KOPT-K1 (cell line): ENCODE data around the gene ACTR3C.

ENCODE experiments used
- H3K27ac ChIP-seq: fragments of 200-600 bp; sonication (generic); 2 replicates; pipeline ENCODE4 v1.5.1; 2016; ENCODE audit warnings: antibody characterized with exemption, mild to moderate bottlenecking, low read depth, low read length; ENCODE audit not compliant: poor library complexity, severe bottlenecking
- H3K36me3 ChIP-seq: fragments of 200-600 bp; sonication (generic); 2 replicates; pipeline ENCODE4 v1.5.1; 2017; ENCODE audit warnings: antibody characterized with exemption, mild to moderate bottlenecking, low read length, moderate library complexity; ENCODE audit not compliant: insufficient read depth
- H3K9me3 ChIP-seq: fragments of 200-600 bp; sonication (generic); 2 replicates; pipeline ENCODE4 v1.5.1; 2017; ENCODE audit warnings: antibody characterized with exemption, low read length, mild to moderate bottlenecking; ENCODE audit not compliant: insufficient read depth, poor library complexity, severe bottlenecking

Gene ACTR3C

GRCh38 chr7:150344299-150344698 lies 21.0 kb upstream of the ACTR3C start:
- Histone ChIP-seq H3K9me3 (peaks cover 9% of the 10 kb centered on the region), H3K36me3 (peaks cover 26% of the 10 kb centered on the region), H3K27ac (no peak overlapping the region)

- peaks cover 37% of the 10 kb centered on the region for H3K36me3 ChIP-seq
- H3K27ac ChIP-seq, result no peak overlapping the region
- H3K9me3 ChIP-seq, result peaks cover 9% of the 10 kb centered on the region
Measured at GRCh38 chr7:150343225-150343624, 19.9 kb upstream of the ACTR3C start.

DNA sequence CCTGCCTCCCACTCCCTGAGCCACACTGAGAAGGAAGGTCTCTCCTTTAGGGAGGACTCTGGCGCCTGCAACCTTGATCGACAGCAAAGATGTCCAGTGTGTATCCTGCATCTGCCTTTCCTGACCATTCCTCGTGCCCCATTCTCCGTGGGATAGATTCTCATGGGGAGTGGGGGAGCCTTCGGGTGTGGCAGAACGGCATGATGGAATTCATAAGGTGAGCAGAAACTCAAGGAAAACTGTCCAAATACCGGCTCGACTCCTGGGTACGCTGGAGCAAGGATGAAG lies 18.7 kb upstream of the ACTR3C start:
- Histone ChIP-seq H3K27ac (no peak overlapping the region), H3K36me3 (peaks cover 49% of the 10 kb centered on the region), H3K9me3 (peaks cover 9% of the 10 kb centered on the region)

DNA sequence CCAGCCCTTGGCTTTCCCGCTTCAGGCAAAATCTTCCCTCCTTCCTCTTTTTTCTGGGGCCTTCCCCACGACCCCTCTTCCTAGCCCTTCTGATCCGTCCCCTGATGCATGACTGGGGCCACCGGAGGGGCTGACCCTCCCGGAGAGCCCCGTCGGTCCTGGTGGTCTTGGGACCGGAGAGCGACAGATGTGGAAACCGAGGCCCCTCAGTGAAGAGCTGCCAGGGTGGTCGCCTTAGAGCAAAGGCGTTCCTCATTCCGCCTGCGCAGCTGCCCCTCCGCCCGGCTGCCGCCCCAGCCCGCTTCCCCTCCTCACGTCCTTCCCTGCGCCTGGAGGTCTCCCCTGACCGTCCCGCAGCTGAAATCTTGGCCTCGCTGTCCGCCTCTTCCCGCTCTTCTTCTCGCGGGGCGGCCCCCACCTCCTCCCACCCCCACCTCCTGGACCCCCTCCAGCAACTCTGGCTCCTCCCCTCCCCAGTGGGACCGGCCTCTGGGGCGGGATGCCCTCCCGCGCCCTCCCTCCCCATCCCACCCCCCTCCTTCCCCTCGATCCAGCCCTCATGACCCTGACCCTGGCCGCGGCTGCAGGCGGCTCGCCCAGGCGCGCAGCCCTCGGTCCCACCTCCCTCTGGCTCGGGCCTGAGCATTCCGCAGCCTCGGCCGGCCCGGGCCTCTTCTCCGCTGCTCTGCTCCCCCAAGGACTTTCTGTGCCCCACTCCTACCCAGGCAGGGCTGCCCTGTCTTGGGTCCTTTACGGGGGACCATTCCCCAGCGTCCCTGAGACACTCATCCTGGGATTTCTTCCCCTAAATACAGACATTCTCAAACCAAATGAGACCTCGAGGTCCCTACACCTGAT lies 18.1 kb upstream of the ACTR3C start, which contains the start of gene RARRES2:
Gene RARRES2, minus strand, starts transcription at position 367 of the 858 bp plus-strand sequence. CDS start 1,020 bp downstream, outside the sequence.
- Histone ChIP-seq H3K9me3 (peaks cover 9% of the 10 kb centered on the region), H3K36me3 (peaks cover 54% of the 10 kb centered on the region), H3K27ac (no peak within 1 kb of the TSS)

DNA sequence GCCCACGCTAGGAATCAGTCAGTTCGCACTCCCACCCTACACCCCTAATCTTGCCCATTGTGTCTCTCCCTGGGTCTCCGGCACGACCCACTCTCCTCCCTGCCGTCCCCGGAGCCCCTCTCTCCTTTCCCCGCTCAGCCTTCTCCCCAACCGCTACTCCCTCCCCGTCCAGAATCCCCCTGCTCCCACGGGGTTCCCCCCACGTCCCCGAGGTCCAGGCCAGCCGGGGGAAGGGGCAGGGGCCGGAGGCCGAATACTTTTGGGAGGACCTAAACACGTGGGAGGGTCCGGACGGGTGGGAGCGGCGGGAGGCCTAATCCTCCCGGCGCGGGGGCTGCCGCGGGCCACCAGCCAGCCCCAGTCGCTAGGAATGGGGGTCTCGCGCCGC lies 17.5 kb upstream of the ACTR3C start:
- peaks cover 9% of the 10 kb centered on the region for H3K9me3 ChIP-seq
- no peak overlapping the region for H3K27ac ChIP-seq
- H3K36me3 ChIP-seq, result peaks cover 61% of the 10 kb centered on the region

GRCh38 chr7:150340024-150340749 lies 16.8 kb upstream of the ACTR3C start:
- Histone ChIP-seq H3K36me3 (peaks cover 67% of the 10 kb centered on the region), H3K27ac (no peak overlapping the region), H3K9me3 (peaks cover 9% of the 10 kb centered on the region)

DNA sequence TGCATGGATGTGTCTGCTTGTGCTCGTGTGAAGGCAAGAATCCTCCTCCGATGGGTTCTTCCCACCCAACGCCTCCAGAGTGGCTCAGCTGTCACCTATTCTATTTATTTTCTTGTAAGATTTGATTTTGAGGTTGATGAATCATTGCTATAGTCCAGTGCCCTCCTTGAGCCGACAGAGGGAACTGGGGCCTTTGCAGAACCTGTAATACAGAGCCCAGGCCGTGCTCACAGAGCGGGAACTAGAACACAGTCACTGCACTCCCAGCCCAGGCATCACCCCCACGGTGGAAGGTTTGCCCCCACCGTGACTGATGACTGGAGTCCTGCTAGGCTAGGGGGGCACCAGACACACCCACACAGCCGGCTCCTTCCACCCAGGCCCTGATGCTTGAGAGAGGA lies 16.1 kb upstream of the ACTR3C start:
- Histone ChIP-seq H3K27ac (no peak overlapping the region), H3K36me3 (peaks cover 65% of the 10 kb centered on the region), H3K9me3 (peaks cover 9% of the 10 kb centered on the region)

- Histone ChIP-seq H3K36me3 (peaks cover 62% of the 10 kb centered on the region), H3K27ac (no peak overlapping the region), H3K9me3 (no peaks in the 10 kb centered on the region)
Measured at GRCh38 chr7:150338166-150338829, 15.0 kb upstream of the ACTR3C start.

DNA sequence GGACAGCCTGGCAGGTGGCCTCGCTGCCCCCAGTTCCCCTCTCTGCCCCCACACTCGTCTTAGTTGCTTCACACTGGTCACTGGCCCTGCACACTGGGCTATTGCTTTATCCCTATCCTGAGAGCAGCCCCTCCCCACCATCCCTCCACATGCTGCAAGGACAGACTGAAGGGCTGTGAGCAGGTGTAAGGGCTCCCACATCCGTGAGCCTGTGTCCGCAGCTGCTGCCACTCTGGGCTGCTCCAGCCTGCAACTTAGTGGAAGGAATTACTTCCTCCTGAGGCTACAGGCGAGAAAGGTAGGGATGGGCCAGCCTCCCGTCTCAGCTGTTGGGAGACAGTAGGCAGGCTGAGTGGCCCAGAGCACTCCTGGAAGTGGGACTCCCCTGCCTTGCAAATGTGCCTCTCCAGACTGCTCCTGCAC lies 14.3 kb upstream of the ACTR3C start:
- Histone ChIP-seq H3K27ac (no peak overlapping the region), H3K9me3 (no peaks in the 10 kb centered on the region), H3K36me3 (peaks cover 69% of the 10 kb centered on the region)

DNA sequence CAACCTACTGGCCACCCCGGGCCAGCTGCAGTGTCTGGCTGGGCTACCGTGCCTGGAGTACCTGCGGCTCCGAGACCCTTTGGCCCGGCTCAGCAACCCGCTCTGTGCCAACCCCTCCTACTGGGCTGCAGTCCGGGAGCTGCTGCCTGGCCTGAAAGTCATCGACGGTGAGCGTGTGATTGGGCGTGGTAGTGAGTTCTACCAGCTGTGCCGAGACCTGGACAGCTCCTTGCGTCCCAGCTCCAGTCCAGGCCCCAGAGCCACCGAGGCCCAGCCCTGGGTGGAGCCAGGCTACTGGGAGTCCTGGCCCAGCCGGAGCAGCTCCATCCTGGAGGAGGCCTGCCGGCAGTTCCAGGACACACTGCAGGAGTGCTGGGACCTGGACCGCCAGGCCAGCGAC lies 13.8 kb upstream of the ACTR3C start:
- Histone ChIP-seq H3K36me3 (peaks cover 69% of the 10 kb centered on the region), H3K9me3 (no peaks in the 10 kb centered on the region), H3K27ac (no peak overlapping the region)

GRCh38 chr7:150336746-150337145 lies 13.4 kb upstream of the ACTR3C start:
- H3K36me3 ChIP-seq, result peaks cover 72% of the 10 kb centered on the region
- H3K27ac ChIP-seq, result no peak overlapping the region
- no peaks in the 10 kb centered on the region for H3K9me3 ChIP-seq

GRCh38 chr7:150335774-150336112 lies 12.4 kb upstream of the ACTR3C start:
- H3K27ac ChIP-seq, result no peak overlapping the region
- no peaks in the 10 kb centered on the region for H3K9me3 ChIP-seq
- H3K36me3 ChIP-seq, result peaks cover 82% of the 10 kb centered on the region

DNA sequence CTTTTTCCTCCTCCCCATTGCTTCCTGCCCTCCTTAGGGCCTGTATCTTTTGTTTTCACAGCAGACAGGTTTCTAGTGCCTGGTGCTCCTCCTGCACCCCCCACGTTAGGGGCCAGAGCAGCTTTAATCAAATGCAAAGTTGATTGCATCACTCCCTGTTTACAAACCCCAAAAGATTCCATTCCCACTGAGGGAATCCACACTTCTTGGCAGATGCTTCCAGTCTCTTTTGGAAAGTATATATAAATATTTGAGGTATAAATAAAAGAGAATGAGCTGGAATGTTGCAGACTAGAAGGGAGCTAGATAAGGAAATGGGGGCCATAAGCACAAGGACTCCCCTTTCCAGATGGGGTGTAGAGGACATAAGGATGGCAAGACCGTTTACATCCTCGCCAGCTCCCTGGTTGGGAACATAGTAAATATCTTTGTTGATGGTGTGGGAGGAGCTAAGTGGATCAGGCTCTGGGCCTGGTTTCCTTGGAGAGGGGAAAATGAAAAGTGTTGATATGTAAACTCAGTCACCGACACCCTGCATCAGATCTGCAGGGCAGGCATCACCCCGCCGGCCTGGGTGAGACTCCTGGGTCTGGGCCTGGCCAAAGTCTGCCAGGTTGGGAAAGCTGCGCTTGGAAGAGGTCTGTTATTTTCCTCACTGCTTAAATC lies 11.9 kb upstream of the ACTR3C start:
- Histone ChIP-seq H3K27ac (no peak overlapping the region), H3K9me3 (no peaks in the 10 kb centered on the region), H3K36me3 (peaks cover 87% of the 10 kb centered on the region)

GRCh38 chr7:150334108-150334507 lies 10.8 kb upstream of the ACTR3C start:
- Histone ChIP-seq H3K9me3 (no peaks in the 10 kb centered on the region), H3K36me3 (peaks cover 89% of the 10 kb centered on the region), H3K27ac (no peak overlapping the region)

DNA sequence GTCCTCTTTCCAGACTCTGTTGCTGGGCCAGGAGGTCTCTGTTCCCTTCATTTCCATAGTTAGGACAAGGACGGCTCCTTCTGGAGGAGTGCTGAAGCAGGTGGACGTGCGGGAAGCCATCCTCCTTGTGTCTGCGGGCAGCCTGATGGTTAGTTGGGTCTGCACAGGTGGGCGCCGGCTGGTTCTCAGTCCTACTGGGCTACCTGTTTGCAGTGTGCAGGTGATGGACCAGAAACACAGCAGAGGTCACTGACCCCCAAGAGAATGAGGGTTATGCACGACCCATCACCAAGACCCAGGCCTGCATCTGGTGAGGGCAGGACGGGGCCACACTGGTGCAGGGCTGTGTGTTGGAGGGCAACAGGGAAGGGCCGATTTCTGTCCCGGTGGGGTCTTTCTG lies 10.3 kb upstream of the ACTR3C start:
- Histone ChIP-seq H3K27ac (no peak overlapping the region), H3K9me3 (no peaks in the 10 kb centered on the region), H3K36me3 (peaks cover 89% of the 10 kb centered on the region)
